ENCODE data around the gene SLC6A11.

DNA sequence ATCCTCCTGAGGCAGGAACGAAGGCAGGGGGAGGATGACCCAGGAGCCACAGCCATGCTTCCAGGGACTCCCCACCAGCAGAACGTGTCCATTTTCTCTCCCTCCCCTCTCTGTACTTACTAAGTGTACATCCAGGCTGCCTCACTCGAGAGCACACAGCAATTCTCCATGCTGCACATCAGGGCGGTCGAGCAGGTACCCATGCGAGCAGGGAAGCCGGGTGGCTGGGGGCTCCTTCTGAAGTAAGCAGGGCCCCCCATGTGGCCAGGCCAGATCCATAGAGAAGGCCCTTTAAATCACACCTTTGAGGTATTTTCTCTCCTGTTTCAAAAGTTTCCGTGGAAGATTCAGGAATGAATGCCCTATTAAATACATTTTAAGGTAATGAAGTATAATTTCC is 41.2 kb upstream of the SLC6A11 start:
- TF ChIP-seq, protein P1, sequence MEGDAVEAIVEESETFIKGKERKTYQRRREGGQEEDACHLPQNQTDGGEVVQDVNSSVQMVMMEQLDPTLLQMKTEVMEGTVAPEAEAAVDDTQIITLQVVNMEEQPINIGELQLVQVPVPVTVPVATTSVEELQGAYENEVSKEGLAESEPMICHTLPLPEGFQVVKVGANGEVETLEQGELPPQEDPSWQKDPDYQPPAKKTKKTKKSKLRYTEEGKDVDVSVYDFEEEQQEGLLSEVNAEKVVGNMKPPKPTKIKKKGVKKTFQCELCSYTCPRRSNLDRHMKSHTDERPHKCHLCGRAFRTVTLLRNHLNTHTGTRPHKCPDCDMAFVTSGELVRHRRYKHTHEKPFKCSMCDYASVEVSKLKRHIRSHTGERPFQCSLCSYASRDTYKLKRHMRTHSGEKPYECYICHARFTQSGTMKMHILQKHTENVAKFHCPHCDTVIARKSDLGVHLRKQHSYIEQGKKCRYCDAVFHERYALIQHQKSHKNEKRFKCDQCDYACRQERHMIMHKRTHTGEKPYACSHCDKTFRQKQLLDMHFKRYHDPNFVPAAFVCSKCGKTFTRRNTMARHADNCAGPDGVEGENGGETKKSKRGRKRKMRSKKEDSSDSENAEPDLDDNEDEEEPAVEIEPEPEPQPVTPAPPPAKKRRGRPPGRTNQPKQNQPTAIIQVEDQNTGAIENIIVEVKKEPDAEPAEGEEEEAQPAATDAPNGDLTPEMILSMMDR (optimal IDR thresholded peaks at IDR 0.05 in 1 of 3, IDR thresholded peaks at IDR 0.05 in 1 of 3, conservative IDR thresholded peaks at IDR 0.05 in 1 of 3; ENCODE audit: extremely low read depth in 1 of 3, insufficient read depth in 2 of 3, low read length in 3 of 3), result no peak
- TF ChIP-seq EZH2 (IDR thresholded peaks at IDR 0.05; ENCODE audit: low read length), result no peak
